ENCODE results near the gene KIF1A.
"Not testable (repeated sequence)": the region's sequence is repeated elsewhere in the genome, so short reads cannot be mapped to it uniquely, and the experiment has no call there.

KIF1A gene

DNA sequence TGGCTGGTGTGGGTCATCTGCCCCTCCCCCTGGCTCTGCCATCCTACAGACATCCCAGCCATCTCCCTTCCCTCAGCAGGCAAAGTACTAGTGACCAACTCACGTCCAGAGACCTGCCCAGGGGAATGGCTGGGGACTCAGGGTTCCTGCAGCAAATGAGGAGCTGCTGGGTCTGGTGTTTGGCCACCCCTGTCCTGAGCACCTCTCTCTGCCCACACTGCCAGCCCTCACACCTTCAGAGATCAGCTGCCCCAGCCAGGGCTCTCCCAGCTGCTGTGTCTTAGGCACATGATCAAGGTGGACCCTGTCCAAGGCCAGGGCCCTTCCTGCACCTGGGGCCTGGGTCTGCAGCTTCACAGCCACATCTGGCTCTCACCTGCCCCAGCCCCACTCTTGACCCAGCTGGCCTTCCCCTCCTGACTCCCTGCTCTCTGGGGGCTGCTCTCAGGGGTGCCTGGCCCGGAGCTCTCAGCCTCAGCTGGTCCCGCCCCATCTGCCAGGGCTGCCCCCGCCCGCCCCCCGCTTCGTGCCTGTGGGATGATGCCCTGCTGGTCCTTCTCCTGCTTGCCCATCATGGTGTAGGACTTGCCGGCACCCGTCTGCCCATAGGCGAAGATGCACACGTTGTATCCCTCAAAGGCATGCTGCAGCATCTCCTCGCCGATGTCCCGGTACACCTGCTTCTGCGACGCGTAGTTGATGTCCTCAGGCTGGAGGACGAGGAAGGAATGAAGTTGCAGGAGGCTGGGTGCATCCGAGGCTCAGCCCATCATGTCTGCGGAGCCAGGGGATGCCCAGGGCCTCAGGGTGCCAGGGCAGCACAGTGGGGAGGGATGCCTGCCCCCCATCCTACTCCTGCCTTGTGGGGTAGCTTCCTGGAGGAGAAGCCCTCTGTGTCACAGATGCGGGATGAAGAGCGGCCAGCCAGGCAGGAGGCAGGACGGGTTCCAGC lies 32.2 kb downstream of the KIF1A start:
- DNase-seq (ENCODE audit: low read depth) = no peak

DNA sequence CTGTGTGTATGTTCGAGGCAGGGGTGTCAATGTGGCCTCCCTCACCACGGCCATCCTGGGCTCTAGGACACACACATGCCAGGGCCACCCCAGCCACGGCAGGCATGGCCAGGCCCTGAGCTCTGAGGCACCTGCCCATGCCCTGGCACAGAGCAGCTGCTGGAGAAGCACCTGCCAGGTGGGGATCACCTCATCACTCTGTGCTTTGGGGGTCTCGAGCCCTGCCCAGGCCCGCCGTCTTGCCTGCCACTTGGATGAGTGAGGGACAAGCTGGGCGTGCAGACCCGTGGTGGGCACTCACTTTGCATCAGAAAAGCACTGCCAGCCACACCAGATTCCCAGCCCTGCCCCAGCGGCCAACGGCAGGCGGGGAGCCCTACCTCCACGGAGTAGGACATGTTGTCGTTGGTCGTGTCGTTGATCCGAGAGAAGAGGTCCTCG lies 33.1 kb downstream of the KIF1A start:
- no peak for DNase-seq (ENCODE audit: low read depth)

DNA sequence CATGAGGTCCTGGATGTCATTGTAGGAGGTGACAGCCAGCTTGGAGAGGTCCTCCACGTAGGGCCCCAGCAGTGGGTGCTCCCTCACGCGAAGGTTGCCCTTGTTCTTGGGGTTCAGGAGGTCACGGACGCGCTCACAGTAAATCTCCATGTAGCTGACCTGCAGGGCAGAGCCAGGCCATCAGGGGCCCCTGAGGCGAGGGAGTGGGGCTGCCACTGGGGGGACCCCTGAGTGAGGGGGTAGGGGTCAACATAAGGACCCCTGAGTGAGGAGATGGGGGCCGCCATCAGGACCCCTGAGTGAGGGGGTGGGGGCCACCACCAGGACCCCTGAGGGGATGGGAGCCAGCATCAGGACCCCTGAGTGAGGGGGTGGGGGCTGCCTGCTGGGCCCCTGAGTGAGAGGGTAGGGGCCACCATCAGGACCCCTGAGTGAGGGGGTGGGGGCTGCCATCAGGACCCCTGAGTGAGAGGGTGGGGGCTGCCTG lies 33.6 kb downstream of the KIF1A start:
- DNase-seq (ENCODE audit: low read depth) = no peak

DNA sequence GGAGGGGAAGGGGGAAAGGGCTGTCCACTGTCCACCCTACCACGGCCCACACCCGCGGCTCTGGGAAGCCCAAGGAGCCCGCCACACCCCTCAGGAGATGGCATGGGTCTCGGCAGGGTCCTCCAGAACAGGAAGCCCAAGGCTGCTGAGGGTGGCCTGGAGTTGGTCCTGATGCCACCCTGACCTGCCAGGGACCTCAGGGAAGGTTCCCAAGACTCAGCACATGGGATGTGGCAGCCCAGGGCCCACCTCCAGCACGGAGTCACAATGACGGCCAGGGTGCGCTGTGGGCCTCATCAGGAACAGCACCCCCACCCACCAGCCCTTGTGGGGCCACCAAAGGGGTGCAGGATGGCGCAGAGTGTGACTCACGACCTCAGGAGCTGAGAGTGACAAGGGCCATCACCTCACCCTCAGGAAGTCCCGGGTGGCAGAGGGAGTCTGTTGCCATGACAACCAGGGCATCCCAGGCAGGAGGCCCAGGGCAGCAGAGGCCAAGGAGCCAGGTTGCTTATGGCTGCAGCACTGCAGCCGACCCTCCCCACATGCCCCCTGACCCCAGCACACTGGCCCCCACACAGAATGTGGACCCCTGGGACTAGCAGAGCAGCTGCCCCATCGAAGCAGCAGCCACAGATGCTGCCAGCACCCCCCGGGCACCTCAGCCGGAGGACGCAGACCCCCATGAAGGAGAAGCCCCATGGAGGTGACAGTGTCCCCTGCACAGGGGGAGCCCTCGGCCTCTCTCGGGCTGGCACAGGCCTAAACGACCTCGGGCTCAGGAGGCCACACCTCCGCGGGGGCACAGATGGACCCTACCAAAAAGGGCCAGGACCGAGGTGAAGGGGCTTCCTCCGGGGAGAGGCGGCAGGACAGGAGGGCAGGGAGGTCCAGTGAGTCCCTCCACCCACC lies 34.3 kb downstream of the KIF1A start:
- no peak for DNase-seq (ENCODE audit: low read depth)

DNA sequence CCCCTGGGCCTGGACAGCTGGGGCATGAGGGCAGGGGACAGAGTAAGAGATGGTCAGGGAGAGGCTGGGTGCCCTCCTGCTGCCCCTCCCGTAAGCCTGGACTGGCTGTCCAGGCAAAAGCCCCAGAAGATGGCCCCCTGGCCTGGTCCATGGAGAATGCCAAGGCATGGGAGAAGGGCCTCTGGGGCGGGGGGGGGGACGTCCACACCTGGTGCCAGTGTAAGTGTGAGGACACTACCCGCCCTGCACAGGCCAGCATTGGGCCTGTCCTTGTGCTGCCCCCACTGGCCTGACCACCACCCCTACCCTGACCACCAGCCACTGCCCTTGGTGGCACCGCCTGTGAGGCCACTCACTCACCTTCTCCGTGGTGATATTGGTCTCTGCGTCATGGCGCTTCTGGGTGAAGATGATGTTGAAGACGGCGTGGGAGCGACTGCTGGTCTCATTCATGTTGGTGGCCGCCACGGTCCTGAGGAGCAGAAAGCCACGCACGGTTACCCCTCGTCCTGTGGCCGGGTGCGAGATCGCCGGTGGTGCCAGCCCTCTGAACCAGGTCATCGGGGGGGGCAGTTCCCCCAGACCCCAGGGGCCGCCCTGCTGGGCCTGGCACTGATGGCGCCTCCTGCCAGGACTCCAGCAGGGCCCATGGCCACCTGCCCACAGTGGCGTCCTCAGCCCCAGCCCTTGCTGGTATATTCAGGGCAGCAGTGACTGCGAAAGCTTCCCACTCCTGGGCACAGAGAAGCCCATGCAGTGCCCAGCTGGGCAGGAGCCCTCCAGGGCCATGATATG lies 35.2 kb downstream of the KIF1A start:
- no peak for DNase-seq (ENCODE audit: low read depth)

DNA sequence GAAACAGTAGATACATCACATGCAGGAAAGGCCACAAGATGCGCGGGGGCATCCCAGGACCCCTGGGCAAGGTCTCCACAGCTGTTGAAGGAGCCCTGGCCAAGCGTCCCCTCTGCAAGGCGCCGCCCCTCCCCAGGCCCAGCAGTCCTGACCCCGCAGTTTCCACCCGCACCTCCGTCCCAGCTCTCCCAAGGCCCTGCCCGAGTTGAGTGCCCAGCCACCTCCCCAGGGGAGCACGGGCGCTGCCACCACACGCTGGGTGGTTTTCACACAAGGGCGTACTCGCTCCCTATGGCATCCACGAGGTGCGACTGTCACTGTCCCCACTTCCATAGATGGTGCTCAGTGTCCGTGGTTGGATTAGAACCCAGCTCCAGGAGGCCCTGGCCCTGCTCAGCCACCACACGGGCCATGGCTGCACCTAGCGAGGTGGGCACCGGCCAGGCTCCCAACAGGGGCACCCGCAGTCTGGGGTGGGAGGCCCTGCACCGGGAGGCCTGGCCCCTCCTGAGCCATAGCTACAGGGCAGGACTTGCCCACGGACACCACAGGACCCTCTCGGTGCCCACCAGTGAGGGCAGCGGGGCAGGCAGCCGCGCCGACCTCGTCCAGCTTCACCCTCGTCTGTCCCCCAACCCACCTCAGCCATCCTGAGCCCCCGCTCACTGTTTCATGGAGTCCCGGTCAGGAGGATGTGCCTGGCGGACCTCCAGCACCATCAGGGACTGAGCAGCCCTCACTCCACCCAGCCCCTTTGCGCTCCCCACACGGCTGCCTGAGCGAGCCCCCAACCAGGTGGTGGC lies 36.0 kb downstream of the KIF1A start:
- DNase-seq (ENCODE audit: low read depth) = no peak

DNA sequence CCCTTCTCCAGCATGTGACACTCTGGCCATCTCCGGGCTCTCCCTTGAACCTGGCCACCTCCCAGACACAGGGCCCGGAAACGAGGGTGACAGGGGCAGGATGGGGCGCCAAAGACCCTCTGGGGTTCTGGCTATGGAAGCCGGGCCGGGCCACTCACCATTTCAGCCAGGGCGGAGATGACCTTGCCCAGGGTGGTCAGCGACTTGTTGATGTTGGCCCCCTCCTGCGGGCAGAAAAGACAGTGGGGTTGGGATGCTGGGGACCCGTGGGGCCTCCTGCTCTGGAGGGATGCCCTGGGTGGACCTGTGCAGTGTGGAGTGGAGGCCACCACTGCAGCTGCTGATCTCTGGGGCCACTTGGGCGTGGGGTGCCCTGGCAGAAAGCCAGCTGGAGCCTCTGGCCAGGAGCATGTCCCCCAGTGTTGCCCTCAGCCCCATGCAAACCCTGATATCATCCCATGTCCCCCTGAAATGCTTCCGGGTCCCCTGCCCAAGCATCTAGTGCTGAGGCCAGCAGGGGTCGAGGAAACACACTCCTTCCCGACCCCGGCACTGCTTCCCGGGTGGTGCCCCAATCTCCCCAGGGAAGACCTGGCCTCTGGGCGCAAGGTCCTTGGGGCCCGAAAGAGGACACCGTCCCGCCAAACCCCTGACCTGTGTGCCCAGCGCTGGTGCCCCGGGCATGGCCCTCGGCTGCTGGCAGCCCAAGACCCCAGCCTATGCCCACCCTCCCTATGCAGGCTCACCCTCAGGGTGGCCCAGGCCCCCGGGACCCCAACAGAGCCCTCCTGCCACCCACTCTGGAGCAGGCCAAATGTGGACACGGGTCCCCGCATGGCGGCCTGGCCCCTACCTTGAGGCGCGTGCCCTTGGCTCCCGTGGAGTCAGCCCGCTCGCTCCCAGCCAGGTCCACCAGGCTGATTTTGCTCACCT lies 36.9 kb downstream of the KIF1A start:
- no peak for DNase-seq (ENCODE audit: low read depth)

DNA sequence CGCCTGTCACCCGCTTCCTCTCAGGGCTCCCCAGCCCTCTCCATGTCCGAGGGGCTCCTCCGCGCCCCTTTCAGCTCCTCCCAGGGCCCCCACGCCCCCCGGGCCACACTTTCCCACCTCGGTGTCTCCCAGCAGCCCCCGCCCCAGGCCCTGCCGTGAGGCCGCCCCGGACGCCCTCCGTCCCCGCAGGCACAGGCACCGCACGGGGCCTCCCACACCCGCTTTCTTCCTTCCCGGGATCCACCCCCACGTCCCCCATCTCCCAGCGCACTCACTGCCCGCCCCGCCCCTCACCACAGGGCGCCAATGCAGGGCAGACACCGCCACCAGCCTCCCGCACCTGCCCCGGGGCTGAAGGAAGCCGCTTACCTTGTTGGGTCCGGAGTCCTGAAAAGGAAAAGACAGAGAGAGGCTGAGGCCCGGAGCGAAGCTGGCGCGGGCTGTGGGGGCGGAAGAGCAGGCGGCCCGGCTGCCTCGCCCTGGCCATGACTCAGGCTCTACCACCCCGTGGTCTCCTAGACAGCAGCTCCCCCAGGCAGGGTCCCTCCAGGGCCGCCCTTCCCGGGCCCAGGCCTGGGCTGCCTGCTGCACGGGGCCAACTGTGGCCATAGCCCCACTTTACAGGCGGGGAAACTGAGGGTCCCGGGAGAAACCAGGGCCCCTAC lies 37.7 kb downstream of the KIF1A start:
- DNase-seq (ENCODE audit: low read depth) = no peak

DNA sequence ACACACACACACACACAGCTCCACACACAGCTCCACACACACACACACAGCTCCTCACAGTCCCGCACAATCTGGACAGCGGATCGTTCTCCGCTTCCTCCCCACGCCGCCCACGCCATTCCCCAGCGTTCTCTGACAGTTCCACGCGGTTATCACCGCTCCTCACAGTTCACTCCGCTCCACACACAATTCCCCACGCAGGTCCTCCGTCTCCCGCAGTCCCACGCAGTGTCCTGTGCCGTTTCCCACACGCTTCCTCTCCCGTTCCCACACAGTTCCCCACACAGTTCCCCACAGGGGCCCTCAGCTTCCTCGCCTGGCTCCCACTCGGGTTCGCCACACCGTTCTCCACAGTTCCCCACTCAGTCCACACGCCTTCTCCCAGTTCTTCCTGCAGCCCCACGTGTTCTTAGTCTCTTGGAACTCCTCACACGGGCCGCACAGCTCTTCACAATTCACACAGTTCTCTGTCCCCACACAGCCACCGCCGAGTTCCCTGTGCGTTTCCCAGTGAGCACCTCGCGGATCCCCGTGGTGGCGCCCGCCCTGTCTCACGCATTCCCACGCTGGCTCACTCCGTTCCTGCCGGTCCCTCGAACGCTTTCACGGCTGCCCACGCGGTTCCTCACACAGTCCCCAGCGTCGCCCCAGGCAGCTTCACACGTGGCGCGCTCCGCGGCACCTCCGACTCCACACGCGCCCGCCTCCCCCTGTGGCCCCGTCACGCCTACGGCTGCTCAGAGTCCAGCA lies 38.4 kb downstream of the KIF1A start:
- DNase-seq (ENCODE audit: low read depth) = no peak

DNA sequence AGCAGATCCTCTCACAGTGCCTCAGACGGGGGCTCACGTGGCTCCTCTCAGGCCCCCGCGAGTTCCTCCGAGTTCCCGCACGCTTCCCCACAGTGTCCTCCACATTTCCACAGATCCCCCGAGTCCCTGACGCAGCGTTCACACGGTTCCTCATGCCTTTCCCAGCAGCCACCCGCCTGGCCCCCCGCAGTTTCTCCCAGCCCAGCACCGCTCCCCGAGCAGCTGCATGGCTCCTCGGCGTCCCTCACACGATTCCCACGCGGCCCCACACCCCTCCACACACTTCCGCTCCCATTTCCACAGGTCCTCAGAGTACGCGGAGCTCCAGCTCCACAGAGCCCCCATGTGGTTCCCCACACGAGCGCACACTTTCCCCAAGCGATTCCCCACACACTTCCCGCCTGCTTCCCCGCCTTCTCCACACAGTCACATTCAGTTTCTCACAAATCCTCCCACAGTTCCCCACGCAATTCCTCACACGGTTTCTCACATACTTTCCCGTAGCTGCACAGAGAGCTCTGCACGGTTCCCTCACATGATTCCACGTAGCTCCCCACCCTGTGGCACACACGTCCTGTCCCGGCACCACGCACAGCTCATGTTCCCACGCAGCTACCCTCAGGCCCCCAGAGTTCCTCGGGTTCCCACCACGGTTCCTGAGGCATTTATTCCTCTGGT lies 39.9 kb downstream of the KIF1A start:
- no peak for DNase-seq (ENCODE audit: low read depth)

DNA sequence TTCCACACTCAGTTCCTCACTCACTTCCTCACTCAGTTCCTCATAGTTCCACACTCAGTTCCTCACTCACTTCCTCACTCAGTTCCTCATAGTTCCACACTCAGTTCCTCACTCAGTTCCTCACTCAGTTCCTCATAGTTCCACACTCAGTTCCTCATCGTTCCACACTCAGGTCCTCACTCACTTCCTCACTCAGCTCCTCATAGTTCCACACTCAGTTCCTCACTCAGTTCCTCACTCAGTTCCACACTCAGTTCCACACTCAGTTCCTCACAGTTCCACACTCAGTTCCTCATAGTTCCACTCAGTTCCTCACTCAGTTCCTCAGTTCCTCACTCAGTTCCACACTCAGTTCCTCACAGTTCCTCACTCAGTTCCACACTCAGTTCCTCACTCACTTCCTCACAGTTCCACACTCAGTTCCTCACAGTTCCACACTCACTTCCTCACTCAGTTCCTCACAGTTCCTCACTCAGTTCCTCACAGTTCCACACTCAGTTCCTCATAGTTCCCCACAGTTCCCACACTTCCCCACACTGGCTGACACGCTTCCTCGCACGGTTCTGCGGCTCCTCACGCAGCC lies 40.7 kb downstream of the KIF1A start:
- not testable (repeated sequence) for DNase-seq (ENCODE audit: low read depth)

DNA sequence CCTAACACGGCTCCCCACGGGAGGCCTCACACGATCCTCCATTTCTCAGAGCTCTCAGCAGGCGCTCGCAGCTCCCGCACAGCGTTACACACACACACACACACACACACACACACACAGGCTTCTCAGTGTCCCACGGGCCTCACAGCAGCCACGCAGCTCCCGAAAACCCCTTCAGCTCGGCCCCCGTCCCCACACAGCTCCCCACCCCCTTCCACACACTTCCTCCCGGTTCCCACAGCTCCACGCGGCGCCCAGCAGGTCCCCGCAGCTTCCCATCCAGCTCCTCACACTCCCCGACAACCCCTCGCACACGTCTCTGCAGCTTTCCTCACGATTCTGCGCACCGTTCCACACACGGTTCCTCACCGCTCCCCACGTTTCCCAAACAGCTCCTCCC lies 41.6 kb downstream of the KIF1A start:
- DNase-seq (ENCODE audit: low read depth) = no peak

DNA sequence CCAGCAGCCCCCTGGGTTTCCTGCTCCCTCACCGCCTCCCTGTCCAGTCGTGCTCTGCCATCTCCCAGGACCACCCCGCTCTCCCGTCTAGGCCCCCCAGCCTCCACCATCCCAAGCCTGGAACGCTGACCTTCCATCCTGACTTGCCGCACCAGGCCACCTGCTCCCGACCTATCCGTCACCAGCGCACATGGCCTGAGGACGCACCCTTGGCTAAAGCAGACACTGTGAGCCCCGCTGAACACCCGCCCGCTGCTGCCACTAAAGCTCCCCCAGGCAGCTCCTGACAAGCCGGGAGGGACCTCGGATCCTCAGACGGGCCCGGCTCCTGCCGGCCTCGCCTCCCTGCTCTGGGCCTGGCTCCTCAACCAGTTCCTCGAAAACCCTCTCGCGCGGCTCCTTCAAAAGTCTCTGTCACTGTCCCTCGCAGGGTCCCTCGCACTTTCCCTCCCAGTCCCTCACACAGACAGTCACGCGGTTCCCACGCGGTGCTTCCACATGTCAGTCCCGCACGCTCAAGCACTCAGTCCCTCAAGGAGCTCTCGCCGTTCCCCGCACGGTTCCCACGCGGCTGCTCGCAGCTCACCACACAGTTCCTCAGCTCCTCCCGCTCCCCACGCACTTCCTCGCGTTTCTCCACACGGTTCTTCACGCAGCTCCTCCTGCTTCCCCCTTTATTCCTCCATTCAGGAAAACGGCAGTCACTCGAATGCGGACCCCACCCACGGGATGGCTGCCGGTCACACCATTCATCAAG lies 42.4 kb downstream of the KIF1A start:
- DNase-seq (ENCODE audit: low read depth) = no peak

DNA sequence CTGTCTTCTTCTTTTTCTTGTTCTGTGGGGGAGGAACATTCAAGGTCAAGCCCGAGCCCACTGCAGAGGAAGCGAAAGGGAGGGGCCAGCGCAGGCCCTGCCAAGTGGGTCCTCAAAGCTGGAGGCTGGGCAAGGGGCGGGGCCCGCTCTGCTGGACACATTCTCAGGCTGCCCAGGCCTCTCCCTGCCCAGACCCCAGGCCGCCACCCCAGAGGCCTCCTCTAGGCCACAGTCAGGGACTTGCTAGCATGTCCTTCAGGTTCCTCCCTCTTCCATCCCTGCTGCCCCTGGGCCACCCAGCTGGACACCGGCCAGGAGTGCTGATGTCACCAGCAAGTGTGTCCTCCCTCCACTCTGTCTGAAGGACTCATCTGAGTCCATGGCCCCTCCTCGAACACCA lies 44.1 kb downstream of the KIF1A start:
- DNase-seq (ENCODE audit: low read depth) = no peak

DNA sequence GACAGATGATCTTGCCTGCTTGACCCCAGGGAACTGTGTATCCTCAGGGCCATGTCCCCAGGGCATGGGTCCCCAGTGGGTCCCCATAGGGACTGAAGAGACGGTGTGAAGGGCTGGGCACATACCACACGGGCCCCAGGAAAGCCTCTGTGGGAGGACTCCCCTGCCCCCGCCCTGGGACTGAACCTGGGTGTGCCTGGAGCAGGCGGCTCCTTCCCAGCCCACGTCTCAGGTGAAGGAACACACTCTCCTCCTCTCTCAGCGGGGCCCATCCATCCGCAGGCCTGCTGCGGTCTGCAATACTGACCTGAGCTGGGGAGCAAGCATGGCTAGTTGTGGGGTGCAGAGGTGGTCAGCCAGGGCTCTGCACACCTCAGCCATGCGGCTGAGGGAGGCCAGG lies 45.2 kb downstream of the KIF1A start:
- DNase-seq (ENCODE audit: low read depth) = no peak

DNA sequence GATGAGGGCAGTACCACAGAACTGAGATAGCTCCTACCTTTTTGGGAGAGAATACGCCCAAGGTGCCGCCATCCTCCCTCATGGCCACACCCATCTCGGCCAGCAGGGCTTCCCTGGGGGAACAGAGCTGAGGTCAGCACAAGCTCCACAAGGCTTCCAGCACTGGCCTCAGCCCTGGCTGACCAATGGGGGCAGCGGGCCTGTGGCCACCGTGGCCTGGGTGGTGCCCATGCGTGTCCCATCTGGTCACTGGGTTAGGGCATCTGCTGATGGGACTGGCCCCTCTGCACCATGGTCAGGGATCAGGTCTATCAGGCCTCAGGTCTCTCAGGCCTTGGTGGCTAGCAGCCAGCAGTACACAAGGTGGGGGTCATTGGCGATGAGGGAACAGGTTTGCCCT lies 50.9 kb downstream of the KIF1A start:
- no peak for DNase-seq (ENCODE audit: low read depth)

DNA sequence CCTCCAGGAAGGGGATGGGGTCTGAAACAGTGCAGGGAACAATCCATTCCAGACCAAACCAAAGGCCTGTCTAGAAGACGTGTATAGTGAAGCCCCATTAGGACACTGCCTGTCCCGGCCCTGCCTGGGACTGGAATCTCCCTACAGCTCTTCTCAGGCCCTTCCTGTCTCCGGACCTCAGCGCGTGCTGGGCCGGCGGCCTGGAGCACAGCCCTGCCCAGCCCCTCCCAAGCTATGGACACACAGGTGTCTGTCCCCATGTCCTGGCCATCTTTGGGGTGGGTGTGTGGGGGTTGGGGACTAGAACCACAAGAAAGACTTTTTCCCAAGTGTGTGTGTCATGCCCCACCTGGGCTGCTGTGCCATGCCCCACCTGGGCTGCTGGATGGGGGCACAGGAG lies 51.8 kb downstream of the KIF1A start:
- DNase-seq (ENCODE audit: low read depth) = no peak
